ENCODE data around the gene PANK4. TPM values are rescaled to one million over a fixed set of nuclear protein-coding genes. Genes with fewer than 3 reads are reported as not detected.

The PANK4 gene
- total and polyA plus RNA-seq, 9 of the 15 experiments (the other 6 are each of a cell fraction or from before 2014, with no cell fraction given) = 0.93 to 55.6 (median 31.5) TPM

DNA sequence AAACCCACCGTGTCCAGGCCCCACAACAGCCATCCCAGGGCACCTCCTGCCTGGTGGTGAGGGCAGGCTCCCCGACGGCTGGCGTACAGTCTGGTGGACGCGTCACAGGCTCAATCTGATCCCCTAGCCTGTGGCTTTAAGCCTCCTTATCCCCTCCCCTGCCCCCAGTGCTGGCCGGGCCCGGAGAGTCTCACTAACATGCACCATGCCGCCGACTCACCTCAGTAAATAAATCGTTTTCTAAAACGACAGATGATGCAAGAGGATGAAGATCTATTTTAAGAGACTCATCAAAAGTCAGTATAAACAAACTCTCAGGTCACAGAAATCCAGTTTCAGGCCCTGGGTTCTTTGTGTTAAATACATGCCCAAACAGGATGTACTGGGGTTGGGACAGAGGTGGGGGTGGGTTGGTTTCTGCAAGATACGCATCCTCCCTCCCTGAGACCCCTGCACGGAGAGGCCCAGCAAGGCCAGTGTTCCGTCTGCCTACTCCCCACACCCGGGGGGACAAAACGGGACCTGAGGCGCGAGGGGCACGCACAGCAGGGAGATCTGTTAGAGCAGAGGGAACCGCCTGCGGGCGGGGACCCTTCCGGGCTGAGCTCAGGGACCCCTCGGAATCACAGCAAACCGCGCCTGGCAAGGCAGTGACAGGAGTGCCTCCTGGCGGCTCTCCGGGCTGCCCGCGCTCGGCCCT lies 3.1 kb downstream of the PANK4 start (continued):
- TF ChIP-seq TEAD4 (IDR thresholded peaks at IDR 0.05; ENCODE audit: low read length) (no peak), TEAD4 (CRISPR knock-in tag; IDR thresholded peaks at IDR 0.05; ENCODE audit: borderline replicate concordance) (no peak), EP300 (IDR thresholded peaks at IDR 0.05; ENCODE audit: low read length) (no peak), POLR2G (IDR thresholded peaks at IDR 0.05; ENCODE audit: low read depth, low read length) (peak; percentile 46; the same call in 1 of the 2 replicates)
- TF ChIP-seq, protein P1, sequence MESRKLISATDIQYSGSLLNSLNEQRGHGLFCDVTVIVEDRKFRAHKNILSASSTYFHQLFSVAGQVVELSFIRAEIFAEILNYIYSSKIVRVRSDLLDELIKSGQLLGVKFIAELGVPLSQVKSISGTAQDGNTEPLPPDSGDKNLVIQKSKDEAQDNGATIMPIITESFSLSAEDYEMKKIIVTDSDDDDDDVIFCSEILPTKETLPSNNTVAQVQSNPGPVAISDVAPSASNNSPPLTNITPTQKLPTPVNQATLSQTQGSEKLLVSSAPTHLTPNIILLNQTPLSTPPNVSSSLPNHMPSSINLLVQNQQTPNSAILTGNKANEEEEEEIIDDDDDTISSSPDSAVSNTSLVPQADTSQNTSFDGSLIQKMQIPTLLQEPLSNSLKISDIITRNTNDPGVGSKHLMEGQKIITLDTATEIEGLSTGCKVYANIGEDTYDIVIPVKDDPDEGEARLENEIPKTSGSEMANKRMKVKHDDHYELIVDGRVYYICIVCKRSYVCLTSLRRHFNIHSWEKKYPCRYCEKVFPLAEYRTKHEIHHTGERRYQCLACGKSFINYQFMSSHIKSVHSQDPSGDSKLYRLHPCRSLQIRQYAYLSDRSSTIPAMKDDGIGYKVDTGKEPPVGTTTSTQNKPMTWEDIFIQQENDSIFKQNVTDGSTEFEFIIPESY (CRISPR knock-in tag; IDR thresholded peaks at IDR 0.05) = peak; percentile 29; the same call in 1 of the 2 replicates

DNA sequence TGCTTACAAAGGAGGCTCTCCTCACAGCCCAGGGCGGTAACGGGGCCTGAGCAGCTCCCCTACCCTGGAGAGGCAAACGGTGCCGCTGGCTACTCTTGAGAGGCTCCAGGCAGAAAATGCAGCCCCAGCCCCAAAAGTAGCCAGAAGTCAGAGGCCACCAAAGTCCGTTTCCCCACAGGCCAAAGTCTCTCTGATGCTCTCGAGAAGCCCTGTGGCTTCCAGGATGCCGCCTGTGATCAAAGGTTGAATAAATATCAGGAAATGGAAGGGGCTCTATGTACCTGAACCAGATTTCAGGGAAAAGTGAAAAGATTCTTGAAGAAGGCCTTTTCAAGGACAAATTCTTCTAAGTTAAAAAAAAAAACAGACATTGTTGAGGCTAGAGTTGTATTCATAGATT lies 4.2 kb downstream of the PANK4 start:
- 87% methylated on average over 7 of the region's 7 CpGs for WGBS (ENCODE audit: insufficient coverage, low coverage, missing lambda C conversion rate)
- Histone ChIP-seq H2AFZ (ENCODE audit: low read depth, low read length) (no peak overlapping the region), H3K36me3 (ENCODE audit: control insufficient read depth, insufficient read depth, low read length) (peaks cover 79% of the 10 kb centered on the region), H3K4me1 (replicated peaks in 1 of 2; ENCODE audit: control insufficient read depth in 2 of 2, insufficient read depth in 2 of 2, low read length in 2 of 2) (peaks cover 24 to 50% of the 10 kb centered on the region in 2 experiments; a peak in 4 of 5 replicates), H3K27me3 (ENCODE audit: control insufficient read depth in 2 of 2, insufficient read depth in 2 of 2, low read length in 2 of 2) (no peaks in the 10 kb centered on the region), H3K27ac (ENCODE audit: extremely low read depth, low read depth, low read length) (no peak overlapping the region; the same call in 2 of the 3 replicates), H3K4me2 (ENCODE audit: insufficient read depth, low read length) (no peak overlapping the region), H4K20me1 (replicated peaks; ENCODE audit: control insufficient read depth, insufficient read depth, low read length) (peaks cover 43% of the 10 kb centered on the region), H3K9ac (ENCODE audit: insufficient read depth in 1 of 2, low read depth in 2 of 2, low read length in 2 of 2) (no peak overlapping the region; a peak in 1 of 4 replicates), H3K9me1 (ENCODE audit: control insufficient read depth, insufficient read depth, low read length) (peaks cover 21% of the 10 kb centered on the region), H3K9me3 (replicated peaks; ENCODE audit: control insufficient read depth, insufficient read depth, low read depth, low read length) (no peaks in the 10 kb centered on the region), H3K4me3 (no peak overlapping the region), H3K79me2 (ENCODE audit: control insufficient read depth, insufficient read depth, low read length) (peaks cover 47% of the 10 kb centered on the region)
- ChIA-PET CTCF (ENCODE audit: low intra/inter-chr PET ratio) (interaction anchor here (0.6 kb wide), 1 partner anchor 327 kb away, joined by 4 read pairs; the partner anchor contains the start of gene FAAP20), POLR2A (interaction anchor here (0.6 to 0.9 kb wide), 2 partner anchors 27 to 203 kb away, joined by 3 read pairs; no protein-coding TSS in a partner anchor)
- DNase-seq (ENCODE audit: extremely low read depth in 1 of 4, low spot score in 3 of 4) = no peak
- intact Hi-C loops (cut with micrococcal nuclease) (no loop called here), in situ Hi-C loops (cut with MboI) (no loop called here)
- BruUV-seq (replicated peaks) = no TSS peak
- no peak for ATAC-seq
- FAIRE-seq = no peak
- TF ChIP-seq ZNF23 (CRISPR knock-in tag; IDR thresholded peaks at IDR 0.05) (no peak), POLR2B (IDR thresholded peaks at IDR 0.05; ENCODE audit: low read depth, partially characterized antibody) (no peak), FOS (IDR thresholded peaks at IDR 0.05; ENCODE audit: extremely low read depth, insufficient read length) (no peak)
- TF ChIP-seq, protein P2, sequence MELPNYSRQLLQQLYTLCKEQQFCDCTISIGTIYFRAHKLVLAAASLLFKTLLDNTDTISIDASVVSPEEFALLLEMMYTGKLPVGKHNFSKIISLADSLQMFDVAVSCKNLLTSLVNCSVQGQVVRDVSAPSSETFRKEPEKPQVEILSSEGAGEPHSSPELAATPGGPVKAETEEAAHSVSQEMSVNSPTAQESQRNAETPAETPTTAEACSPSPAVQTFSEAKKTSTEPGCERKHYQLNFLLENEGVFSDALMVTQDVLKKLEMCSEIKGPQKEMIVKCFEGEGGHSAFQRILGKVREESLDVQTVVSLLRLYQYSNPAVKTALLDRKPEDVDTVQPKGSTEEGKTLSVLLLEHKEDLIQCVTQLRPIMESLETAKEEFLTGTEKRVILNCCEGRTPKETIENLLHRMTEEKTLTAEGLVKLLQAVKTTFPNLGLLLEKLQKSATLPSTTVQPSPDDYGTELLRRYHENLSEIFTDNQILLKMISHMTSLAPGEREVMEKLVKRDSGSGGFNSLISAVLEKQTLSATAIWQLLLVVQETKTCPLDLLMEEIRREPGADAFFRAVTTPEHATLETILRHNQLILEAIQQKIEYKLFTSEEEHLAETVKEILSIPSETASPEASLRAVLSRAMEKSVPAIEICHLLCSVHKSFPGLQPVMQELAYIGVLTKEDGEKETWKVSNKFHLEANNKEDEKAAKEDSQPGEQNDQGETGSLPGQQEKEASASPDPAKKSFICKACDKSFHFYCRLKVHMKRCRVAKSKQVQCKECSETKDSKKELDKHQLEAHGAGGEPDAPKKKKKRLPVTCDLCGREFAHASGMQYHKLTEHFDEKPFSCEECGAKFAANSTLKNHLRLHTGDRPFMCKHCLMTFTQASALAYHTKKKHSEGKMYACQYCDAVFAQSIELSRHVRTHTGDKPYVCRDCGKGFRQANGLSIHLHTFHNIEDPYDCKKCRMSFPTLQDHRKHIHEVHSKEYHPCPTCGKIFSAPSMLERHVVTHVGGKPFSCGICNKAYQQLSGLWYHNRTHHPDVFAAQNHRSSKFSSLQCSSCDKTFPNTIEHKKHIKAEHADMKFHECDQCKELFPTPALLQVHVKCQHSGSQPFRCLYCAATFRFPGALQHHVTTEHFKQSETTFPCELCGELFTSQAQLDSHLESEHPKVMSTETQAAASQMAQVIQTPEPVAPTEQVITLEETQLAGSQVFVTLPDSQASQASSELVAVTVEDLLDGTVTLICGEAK (IDR thresholded peaks at IDR 0.05) = no peak
- TF ChIP-seq, protein P2 (CRISPR knock-in tag; IDR thresholded peaks at IDR 0.05) = no peak
